ENCODE results near the gene SH3RF2. TPM values are rescaled to one million over a fixed set of nuclear protein-coding genes. Genes with fewer than 3 reads are reported as not detected.

SH3RF2 gene
- total and polyA plus RNA-seq, 4 donors: 1.0 to 10.5 (median 4.9) TPM

DNA sequence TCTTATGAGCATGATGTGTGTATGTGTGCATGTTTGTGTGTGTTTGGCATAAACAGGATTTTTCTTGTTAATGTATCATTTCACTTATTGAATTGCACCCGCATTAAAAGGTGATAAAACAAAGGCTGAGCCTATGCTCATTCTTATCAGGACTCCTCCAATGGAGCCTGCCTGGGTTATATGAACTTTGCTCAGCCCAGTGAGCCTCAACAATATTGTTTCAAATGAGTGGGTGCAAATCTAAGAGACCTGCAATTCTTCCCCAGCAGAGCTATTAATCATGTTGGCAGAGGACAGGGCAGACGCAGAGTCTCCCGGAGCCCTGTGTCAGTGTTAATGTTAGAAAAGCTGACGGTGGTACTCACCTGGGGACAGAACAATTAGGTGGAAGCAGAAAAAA lies 71.6 kb downstream of the SH3RF2 start:
- no peaks in the 10 kb centered on the region for H3K9me3 ChIP-seq (ENCODE audit: control insufficient read depth in 4 of 4, low read length in 3 of 4)
- H3K4me1 ChIP-seq (ENCODE audit: control insufficient read depth in 4 of 4, insufficient read depth in 4 of 4, low read length in 3 of 4): peaks cover 0 to 30% (median 1%) of the 10 kb centered on the region in 4 donors
- no peaks in the 10 kb centered on the region for H3K27me3 ChIP-seq (ENCODE audit: control insufficient read depth in 4 of 4, insufficient read depth in 4 of 4, low read length in 3 of 4)
- no peak for DNase-seq (ENCODE audit: low spot score)
- no peak overlapping the region for H3K27ac ChIP-seq (ENCODE audit: low read depth in 1 of 2, low read length in 2 of 2)
- H3K4me3 ChIP-seq (ENCODE audit: low read depth in 1 of 3, low read length in 3 of 3): no peak overlapping the region
- WGBS: 67% methylated on average over 4 of the region's 4 CpGs
- peaks cover 0 to 4% (median 0%) of the 10 kb centered on the region in 4 donors for H3K36me3 ChIP-seq (ENCODE audit: control insufficient read depth in 4 of 4, insufficient read depth in 3 of 4, low read depth in 1 of 4, low read length in 3 of 4)
- TF ChIP-seq RAD21 (IDR thresholded peaks at IDR 0.05) (no peak), YY1 (IDR thresholded peaks at IDR 0.05) (peak; percentile 40), SP1 (IDR thresholded peaks at IDR 0.05) (peak; percentile 29), EGR1 (IDR thresholded peaks at IDR 0.05; ENCODE audit: low read depth in 2 of 2) (peak in 1 of 2 donors; percentile 34), HNF4G (IDR thresholded peaks at IDR 0.05) (no peak), FOXA2 (IDR thresholded peaks at IDR 0.05) (no peak), JUND (IDR thresholded peaks at IDR 0.05) (no peak), HNF4A (conservative IDR thresholded peaks at IDR 0.05) (peak; percentile 27 to 49), GABPA (IDR thresholded peaks at IDR 0.05 in 1 of 2, conservative IDR thresholded peaks at IDR 0.05 in 1 of 2) (no peak), NR2F2 (IDR thresholded peaks at IDR 0.05) (no peak), TAF1 (conservative IDR thresholded peaks at IDR 0.05) (no peak), RXRA (IDR thresholded peaks at IDR 0.05) (no peak), FOXA1 (IDR thresholded peaks at IDR 0.05) (no peak)
- TF ChIP-seq, protein P1, sequence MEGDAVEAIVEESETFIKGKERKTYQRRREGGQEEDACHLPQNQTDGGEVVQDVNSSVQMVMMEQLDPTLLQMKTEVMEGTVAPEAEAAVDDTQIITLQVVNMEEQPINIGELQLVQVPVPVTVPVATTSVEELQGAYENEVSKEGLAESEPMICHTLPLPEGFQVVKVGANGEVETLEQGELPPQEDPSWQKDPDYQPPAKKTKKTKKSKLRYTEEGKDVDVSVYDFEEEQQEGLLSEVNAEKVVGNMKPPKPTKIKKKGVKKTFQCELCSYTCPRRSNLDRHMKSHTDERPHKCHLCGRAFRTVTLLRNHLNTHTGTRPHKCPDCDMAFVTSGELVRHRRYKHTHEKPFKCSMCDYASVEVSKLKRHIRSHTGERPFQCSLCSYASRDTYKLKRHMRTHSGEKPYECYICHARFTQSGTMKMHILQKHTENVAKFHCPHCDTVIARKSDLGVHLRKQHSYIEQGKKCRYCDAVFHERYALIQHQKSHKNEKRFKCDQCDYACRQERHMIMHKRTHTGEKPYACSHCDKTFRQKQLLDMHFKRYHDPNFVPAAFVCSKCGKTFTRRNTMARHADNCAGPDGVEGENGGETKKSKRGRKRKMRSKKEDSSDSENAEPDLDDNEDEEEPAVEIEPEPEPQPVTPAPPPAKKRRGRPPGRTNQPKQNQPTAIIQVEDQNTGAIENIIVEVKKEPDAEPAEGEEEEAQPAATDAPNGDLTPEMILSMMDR (IDR thresholded peaks at IDR 0.05; ENCODE audit: low read depth, low read length, missing input control): no peak
- TF ChIP-seq, protein P2, sequence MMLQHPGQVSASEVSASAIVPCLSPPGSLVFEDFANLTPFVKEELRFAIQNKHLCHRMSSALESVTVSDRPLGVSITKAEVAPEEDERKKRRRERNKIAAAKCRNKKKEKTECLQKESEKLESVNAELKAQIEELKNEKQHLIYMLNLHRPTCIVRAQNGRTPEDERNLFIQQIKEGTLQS (IDR thresholded peaks at IDR 0.05): no peak
- TF ChIP-seq, protein P3, sequence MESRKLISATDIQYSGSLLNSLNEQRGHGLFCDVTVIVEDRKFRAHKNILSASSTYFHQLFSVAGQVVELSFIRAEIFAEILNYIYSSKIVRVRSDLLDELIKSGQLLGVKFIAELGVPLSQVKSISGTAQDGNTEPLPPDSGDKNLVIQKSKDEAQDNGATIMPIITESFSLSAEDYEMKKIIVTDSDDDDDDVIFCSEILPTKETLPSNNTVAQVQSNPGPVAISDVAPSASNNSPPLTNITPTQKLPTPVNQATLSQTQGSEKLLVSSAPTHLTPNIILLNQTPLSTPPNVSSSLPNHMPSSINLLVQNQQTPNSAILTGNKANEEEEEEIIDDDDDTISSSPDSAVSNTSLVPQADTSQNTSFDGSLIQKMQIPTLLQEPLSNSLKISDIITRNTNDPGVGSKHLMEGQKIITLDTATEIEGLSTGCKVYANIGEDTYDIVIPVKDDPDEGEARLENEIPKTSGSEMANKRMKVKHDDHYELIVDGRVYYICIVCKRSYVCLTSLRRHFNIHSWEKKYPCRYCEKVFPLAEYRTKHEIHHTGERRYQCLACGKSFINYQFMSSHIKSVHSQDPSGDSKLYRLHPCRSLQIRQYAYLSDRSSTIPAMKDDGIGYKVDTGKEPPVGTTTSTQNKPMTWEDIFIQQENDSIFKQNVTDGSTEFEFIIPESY (IDR thresholded peaks at IDR 0.05): no peak
- TF ChIP-seq, protein P4, sequence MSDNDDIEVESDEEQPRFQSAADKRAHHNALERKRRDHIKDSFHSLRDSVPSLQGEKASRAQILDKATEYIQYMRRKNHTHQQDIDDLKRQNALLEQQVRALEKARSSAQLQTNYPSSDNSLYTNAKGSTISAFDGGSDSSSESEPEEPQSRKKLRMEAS (IDR thresholded peaks at IDR 0.05): peak; percentile 23
- TF ChIP-seq, protein P5, sequence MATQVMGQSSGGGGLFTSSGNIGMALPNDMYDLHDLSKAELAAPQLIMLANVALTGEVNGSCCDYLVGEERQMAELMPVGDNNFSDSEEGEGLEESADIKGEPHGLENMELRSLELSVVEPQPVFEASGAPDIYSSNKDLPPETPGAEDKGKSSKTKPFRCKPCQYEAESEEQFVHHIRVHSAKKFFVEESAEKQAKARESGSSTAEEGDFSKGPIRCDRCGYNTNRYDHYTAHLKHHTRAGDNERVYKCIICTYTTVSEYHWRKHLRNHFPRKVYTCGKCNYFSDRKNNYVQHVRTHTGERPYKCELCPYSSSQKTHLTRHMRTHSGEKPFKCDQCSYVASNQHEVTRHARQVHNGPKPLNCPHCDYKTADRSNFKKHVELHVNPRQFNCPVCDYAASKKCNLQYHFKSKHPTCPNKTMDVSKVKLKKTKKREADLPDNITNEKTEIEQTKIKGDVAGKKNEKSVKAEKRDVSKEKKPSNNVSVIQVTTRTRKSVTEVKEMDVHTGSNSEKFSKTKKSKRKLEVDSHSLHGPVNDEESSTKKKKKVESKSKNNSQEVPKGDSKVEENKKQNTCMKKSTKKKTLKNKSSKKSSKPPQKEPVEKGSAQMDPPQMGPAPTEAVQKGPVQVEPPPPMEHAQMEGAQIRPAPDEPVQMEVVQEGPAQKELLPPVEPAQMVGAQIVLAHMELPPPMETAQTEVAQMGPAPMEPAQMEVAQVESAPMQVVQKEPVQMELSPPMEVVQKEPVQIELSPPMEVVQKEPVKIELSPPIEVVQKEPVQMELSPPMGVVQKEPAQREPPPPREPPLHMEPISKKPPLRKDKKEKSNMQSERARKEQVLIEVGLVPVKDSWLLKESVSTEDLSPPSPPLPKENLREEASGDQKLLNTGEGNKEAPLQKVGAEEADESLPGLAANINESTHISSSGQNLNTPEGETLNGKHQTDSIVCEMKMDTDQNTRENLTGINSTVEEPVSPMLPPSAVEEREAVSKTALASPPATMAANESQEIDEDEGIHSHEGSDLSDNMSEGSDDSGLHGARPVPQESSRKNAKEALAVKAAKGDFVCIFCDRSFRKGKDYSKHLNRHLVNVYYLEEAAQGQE (IDR thresholded peaks at IDR 0.05): no peak
- H3K9ac ChIP-seq (ENCODE audit: low read depth in 1 of 2, low read length in 2 of 2): no peak overlapping the region

Measured in liver (tissue), 9 donors.